HG03103 (cell line): ENCODE data around the gene PPIF.

Source experiments
- ATAC-seq: cut with Tn5 transposase; IDR thresholded peaks from one replicate; pipeline ENCODE4 v1.9.1; 2021; ENCODE audit warnings: low read depth; ENCODE audit not compliant: unreplicated experiment

Gene PPIF

GRCh38 chr10:79313320-79313719, 33.9 kb upstream of the PPIF start:
- ATAC-seq: no peak

GRCh38 chr10:79313911-79314439, 33.3 kb upstream of the PPIF start:
- no peak for ATAC-seq

DNA sequence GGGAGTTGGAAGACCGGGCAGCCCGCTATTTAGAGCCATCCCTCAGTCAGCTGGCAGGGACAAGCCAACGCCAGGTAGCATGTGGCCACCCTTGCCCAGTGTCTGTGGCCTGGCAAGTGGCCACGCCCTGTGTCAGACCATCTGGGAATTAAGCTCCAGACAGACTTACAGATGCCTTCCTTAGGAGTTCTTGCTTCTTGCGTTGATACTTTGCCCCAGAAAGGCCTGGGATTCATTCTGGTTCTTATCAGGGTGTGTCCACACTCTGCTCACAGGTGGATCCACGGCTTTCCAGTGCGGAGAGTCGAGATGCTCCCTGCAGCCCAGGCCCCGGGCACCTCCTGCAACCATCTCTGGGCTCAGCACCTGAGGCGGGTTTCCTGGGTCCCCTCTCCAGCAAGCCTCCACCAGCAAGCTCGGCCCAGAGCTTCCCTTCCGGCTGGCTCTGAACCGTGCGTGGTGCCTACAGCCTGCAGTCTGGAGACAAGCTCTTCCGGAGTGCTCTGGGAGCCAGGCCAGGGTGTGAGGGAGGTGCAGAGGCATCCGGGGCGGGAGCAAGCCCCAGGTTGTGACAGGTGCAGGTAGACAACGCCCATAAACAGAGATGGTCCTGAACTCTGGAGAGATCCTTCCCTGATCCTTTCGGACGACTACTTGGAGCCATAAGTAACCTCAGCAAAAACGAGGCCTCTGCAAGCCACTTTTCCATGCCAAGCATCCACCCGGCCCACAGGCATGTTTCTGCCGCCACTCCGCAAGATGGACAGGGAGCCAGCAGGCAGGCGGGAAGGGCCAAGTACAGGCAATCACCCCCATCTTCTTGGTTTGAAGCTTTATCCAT, 32.3 kb upstream of the PPIF start:
- no peak for ATAC-seq

DNA sequence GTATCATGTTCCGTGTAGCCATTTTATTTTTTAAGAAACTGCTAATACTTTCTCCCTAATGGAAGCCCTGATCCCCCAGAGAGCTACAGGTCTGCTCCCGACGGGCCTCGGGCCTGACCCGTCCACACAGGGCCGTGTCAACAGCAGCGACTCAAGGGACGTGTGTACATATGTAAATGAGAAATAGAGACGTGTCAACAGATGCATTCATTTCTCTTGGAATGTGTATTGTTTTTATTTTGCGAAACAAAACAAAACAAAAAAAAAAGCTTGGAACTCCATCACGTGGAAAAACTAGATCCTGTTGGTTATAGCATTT, 31.7 kb upstream of the PPIF start:
- no peak for ATAC-seq

DNA sequence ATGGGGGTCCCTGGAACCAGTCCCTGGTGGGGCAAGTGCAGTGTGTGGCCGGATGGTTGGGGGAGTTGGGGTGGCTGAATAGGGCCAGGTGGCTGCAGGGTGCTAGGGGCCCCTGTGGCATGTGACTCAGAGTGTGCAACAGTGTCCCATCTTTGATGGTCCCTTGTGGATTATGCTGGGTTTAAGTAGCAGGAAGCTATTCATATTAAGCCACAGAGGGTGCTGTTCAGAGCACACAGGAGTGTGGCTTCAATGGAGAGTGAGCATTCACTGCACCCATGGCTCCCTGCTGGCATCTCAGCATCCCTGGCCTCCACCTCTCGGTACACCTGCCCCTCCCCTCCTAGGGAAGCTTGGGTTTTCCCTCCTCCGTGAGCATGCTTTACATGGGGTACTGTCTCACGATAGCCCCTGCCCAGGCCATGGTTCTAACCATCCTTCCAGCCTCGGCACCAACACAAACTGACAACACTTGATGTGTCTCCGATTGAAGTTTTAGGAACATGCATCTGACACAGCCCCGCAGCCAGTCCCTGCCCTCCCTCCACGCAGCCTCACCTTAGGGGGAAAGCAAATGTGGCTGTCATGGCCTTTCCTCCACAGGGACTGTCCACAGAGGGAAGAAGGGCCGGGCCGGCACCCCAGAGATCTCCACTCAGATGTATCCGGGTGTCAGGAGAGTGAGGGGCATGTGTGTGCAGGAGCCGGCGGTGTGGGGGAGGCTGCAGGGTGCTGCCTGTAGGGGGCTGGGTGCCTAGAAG, 30.4 kb upstream of the PPIF start:
- ATAC-seq: peak; percentile 55

- no peak for ATAC-seq
Observed at GRCh38 chr10:79318369-79318768, 28.9 kb upstream of the PPIF start.

- ATAC-seq: no peak
Observed at GRCh38 chr10:79319115-79319771, 28.0 kb upstream of the PPIF start.

DNA sequence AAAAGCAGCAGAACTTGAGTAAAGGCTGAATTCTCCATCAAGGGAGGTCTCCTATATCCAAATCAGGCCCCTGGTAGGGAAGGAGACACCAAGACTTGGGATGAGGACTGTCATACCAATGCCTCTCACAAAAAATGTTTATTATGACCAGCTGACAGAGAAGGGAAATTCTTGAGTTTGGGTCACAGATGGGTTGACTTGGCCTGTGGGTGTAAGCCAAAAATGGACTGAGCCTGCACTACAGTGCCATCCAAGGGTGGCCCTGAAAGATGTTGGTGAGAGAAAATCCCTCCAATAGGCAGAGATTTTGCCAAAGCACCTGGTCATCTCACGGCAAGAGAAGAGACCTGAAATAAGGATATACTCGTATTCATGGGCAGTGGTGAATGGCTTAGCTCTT, 27.0 kb upstream of the PPIF start:
- ATAC-seq: no peak

GRCh38 chr10:79320820-79321493, 26.3 kb upstream of the PPIF start:
- no peak for ATAC-seq

GRCh38 chr10:79321494-79321882, 25.8 kb upstream of the PPIF start:
- ATAC-seq: no peak

DNA sequence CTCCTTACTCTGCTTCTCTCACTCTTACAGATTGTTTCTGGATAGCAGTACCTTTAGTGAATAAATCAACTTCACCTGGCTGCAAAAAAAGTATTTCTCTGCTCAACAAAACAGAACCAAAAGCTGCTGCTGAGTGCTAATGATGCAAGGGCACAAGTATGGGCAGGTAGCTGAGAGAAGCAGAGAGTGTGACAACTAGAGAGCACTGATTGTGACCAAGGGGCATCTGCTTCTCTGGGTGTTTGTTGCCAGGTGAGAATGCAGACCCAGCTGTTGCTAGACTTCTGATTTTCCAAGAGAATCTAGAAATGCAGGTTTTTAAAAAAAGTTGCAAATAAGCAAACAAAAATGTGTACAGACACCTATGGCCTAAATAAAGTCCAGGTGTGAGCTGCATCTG, 25.3 kb upstream of the PPIF start:
- no peak for ATAC-seq

DNA sequence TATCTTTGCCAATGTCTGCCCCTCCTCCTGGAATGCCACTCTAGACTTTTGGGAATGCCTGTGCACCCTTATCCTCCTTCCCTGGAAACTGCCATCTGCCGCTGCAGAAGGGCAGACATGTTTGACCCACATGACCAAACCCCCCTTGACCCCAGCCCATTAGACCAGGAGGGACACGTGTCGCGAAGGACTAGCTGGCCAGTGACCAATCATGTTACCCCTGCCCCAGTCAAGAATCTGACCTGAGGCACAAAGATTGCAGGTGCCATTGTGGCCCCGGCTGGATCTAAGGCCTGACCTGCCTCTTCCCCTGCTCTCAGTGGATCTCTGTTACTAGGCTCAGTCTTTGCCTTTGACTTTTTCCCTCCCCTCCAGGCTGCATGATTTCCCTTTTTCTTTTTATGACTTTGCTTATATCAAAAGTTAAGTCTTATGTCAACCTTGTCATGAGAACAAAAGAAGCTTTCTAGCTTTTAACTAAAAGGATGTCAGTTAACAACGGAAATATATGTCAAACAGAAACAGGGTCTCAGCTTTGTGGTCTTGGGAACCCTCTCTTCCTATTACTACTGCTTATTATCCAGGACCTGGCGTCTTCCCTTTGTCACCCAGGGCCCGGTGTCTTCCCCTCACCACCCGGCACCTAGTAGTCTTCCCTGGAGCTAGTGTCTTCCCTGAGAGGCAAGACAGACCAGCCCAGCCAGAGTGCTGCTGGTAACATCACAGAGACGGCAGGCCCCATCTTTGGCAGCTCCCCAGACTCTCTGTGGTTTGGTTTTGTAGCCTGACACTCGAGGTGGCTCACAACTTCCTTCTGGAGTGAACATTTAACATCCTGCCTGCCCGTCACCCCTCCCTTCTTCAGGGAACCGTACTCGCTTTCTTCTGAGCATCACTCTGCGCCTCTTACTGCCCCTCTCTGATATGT, 24.4 kb upstream of the PPIF start:
- peak; percentile 55 for ATAC-seq

DNA sequence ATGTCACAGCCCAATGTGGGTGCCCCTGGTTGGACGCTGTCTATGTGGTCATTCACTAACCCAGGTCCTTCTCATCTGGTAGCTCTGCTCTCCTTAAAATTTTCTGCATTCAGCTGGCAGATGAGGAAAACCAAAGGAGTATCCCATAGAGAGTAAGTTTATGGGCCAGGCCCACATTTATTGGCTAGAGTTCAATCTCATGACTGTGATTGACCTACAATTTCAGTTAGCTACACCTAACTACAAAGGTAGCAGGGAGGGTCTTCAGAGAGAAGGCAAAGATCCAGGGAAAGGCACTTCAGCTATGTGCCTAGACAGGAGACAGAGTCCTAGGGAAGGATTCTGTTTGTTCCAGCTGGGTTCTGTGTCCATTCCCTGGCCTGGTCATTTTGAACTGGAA, 23.7 kb upstream of the PPIF start:
- ATAC-seq: no peak

DNA sequence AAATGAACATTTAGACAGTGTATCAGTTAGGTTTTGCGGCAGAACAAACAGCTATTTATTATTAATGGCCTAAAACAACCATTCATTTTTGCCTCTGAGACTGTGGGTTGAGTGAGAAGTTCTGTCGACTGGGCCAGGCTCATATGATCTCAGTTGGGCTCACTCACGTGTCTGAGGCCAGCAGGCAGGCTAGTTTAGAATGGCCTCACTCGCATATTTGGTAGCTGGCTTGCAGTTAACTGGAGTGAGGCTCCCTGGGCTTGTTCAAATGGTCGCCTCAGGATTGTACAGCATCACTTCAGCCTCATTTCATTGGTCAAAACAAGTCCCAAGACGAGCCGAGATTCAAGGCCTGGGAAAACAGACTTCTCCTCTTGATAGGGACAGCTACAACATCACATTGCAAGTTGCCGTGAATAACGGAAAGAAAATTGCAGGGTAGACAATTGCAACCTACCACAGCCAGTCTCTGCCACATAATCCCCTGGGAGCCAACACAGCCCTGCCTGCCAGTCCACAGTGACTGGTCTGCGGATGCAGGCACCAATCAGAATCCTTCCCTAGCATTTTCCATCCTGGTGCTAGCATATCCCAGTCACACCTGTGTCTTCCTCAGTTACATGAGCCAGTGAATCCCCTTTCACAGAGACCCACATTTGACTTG, 23.1 kb upstream of the PPIF start:
- no peak for ATAC-seq

DNA sequence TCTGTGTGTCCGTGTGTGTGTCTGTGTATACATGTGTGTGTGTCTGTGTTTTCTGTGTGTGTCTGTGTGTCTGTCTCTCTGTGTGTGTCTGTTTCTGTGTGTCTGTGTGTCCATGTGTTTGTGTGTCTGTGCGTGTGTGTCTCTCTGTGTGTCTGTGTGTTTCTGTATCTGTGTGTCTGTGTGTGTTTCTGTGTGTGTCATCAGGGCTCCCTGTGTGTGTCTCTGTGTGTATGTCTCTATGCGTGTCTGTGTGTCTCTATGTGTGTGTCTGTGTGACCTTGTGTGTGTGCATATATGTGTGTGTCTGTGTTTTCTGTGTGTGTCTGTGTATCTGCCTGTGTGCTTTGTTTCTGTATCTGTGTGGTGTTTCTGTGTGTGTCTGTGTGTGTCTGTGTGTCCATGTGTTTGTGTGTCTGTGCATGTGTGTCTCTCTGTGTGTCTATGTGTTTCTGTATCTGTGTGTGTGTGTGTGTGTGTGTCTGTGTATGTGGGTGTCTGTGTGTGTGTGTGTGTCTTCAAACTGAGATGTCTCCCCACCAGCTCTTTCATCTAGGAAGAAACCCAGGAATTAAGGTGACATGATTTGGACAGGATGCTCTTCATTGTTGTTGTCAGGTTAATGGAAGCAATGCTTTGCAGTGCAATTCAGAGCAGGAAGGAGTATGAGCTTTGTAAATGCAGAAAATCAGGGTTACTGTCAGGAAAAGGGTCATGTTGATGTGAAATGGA, 20.7 kb upstream of the PPIF start:
- no peak for ATAC-seq

DNA sequence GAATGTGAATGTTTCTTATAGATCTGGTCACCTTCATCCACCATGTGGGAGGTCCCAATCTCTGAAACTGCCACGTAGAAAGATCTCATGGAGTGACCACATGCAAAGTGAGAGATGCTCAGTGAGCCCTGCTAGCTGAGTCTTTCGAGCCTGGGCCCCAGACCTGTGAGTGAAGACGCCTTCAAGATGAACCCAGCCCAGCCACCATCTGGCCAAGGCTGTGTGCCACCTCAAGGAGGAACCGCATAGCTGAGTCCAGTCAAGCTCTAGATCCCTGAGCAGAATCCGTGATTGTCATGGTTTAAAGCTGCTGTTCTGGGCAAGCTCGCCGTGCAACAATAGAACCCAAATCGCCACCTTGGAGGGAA, 20.2 kb upstream of the PPIF start:
- no peak for ATAC-seq

DNA sequence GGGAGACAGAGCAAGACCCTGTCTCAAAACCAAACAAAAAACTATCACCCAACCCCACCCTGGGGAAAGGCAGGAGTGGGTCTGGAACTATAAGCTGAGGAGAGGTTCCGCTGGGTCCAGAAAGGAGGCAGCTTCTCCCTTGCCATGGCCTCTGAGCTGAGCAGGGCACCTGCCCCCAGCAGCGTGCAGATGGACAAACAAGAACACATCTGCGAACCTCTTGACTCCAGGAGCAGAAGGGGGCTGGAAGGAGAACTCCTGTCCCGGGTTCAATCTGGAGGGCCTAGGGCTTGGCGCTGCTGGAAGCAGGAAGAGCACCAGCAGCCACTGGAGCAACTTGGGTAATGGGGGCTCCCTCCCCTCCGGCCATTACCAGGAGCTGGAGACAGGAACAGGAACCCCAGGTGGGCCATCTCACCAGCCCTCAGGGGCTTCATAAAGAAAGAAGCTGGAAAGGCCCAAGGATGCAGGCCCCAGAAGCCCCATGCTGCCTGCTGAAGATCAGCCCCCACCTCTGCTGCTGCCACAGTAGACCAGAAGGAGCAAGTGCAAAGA, 19.0 kb upstream of the PPIF start:
- ATAC-seq: no peak

GRCh38 chr10:79328737-79329504, 18.3 kb upstream of the PPIF start:
- no peak for ATAC-seq
